22Rv1 (cell line): ENCODE results near the gene SESN3.

Source experiments
- ZFX ChIP-seq: fragments of 450-650 bp; IDR thresholded peaks from 2 replicates; pipeline ENCODE4 v1.6.1; 2017; ENCODE audit warnings: antibody characterized with exemption, borderline replicate concordance
- TF ChIP-seq, protein P1 (sequence below): fragments of 450-650 bp; IDR thresholded peaks from 2 replicates; pipeline ENCODE4 v1.5.1; 2017; ENCODE audit warnings: mild to moderate bottlenecking

DNA sequence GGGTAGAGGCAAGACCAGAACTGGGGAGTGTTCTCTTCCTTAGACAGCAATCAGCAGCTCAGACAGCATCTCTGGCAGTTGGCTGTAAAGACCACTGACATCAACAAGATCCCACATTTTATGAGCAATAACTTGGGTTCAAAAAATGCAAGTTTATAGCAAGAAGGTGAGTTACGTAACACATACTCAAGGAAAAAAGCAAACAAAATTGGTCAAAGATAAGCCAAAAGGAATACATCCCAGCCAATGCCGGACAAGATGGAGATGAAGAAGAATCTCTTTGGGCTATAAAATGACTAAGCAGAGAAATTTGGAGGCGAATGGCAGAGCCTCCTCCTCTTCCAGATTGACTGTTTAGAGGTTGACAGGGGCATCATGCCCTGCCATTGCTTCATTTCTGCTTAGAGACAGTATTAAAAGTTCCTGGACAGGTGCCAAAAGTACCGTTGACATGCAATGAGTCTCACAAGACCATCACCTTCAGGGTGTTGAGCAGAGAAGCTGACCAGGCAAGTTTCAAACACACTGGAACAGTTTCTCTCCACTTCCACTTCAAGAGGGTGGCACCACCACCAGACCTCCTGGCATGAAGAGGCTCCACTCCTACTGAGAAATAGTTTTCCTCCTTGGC, 85.5 kb downstream of the SESN3 start:
- TF ChIP-seq, protein P1, sequence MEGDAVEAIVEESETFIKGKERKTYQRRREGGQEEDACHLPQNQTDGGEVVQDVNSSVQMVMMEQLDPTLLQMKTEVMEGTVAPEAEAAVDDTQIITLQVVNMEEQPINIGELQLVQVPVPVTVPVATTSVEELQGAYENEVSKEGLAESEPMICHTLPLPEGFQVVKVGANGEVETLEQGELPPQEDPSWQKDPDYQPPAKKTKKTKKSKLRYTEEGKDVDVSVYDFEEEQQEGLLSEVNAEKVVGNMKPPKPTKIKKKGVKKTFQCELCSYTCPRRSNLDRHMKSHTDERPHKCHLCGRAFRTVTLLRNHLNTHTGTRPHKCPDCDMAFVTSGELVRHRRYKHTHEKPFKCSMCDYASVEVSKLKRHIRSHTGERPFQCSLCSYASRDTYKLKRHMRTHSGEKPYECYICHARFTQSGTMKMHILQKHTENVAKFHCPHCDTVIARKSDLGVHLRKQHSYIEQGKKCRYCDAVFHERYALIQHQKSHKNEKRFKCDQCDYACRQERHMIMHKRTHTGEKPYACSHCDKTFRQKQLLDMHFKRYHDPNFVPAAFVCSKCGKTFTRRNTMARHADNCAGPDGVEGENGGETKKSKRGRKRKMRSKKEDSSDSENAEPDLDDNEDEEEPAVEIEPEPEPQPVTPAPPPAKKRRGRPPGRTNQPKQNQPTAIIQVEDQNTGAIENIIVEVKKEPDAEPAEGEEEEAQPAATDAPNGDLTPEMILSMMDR: no peak
- no peak for TF ChIP-seq ZFX
